Pancreas (tissue), 10 donors: ENCODE measurements around the gene GPR156. TPM values are rescaled to one million over a fixed set of nuclear protein-coding genes. Genes with fewer than 3 reads are reported as not detected.

Experiments used
- ATAC-seq, 4 donors: fragments of 200-7000 bp; cut with Tn5 transposase; one replicate each; pipeline versions ENCODE4 v1.8.0 to v1.9.1; 2020; ENCODE audit warnings: mild to moderate bottlenecking in 4 of 4, moderate library complexity in 4 of 4
- DNase-seq, 6 donors: peaks; one replicate each; pipeline ENCODE4 v3.0.0-alpha.2; 2020
- FAIRE-seq: peaks from 2 replicates; lab custom pipeline; 2012; peaks lifted over from hg19 to GRCh38; lab: Jason Lieb, UNC
- H3K27ac ChIP-seq, 4 donors: fragments of 200-600 bp; sonication (generic); 1 replicate in 3 of 4; 2 replicates in 1 of 4; pipeline versions ENCODE4 v1.5.0 to v1.8.0; 2020
- H3K27me3 ChIP-seq, 4 donors: fragments of 200-600 bp; one replicate each; pipeline ENCODE4 v1.8.0; 2021
- H3K36me3 ChIP-seq, 3 donors: fragments of 200-600 bp; sonication (generic) in 1 of 3; one replicate each; pipeline versions ENCODE4 v1.5.0 to v1.8.0; 2020 to 2021
- H3K4me1 ChIP-seq, 3 donors: fragments of 200-600 bp; one replicate each; pipeline ENCODE4 v1.8.0; 2021
- H3K4me3 ChIP-seq, 4 donors: fragments of 200-600 bp; sonication (generic) in 2 of 4; one replicate each; pipeline versions ENCODE4 v1.5.0 to v1.8.0; 2020 to 2021
- H3K9me3 ChIP-seq, 4 donors: fragments of 200-600 bp; one replicate each; pipeline ENCODE4 v1.8.0; 2021
- CTCF ChIP-seq, 4 donors: fragments of 200-600 bp; sonication (generic) in 3 of 4; IDR thresholded peaks; one replicate each; pipeline versions ENCODE4 v1.5.0 to v1.8.0; 2021; ENCODE audit warnings: antibody characterized with exemption in 4 of 4
- WGBS, 2 donors: extraction: QIAGEN DNeasy Blood & Tissue Kit; methylation state at CpG; one replicate each; pipeline ENCODE4 v1.1.7; 2013; 5-methylcytosine and 5-hydroxymethylcytosine counted together
- intact Hi-C, 3 donors: fragments of 100-400 bp; cut with DNase I; formaldehyde crosslinking; loops; one replicate each; pipeline versions ENCODE4 v1.11.1 to v1.14.2; 2022
- polyA plus RNA-seq, 2 donors: library from polyadenylated mRNA; stranded (reverse); fragments of 200-250 nt; gene quantifications; one replicate each; pipeline ENCODE4 v1.2.3, GENCODE V29; 2013
- total RNA-seq, 6 donors: library from RNA; stranded (reverse); fragmentation: NEBNext Ultra II Directional in 4 of 6; extraction: Animal tissue kit (Norgen Biotek cat#: 25700) in 4 of 6; gene quantifications; one replicate each; pipeline versions ENCODE4 v1.2.1 to v1.2.4, GENCODE V29; 2021 to 2023
- donor health status: healthy with polysubstance abuse.
- donor health status: DM: no; HTN: no; CAD: no; lungs with moderate emphysema.
- donor health status: DM: no; HTN: no; CAD: no.
- donor health status: control.
- donor health status: control.
- donor health status: Bipolar disorder and iron deficiency.
- donor health status: DM: yes; HTN: yes; CAD: no.
- donor health status: DM: no; HTN: no; CAD: no.
- donor health status: DM: no; HTN: no; CAD: no.
- donor health status: DM: yes; HTN: yes; CAD: no.

The GPR156 gene
- total and polyA plus RNA-seq, 8 donors = 0.05 to 0.16 (median 0.08) TPM; not detected in 4

GRCh38 chr3:120214176-120214575 is 70.8 kb downstream of the GPR156 start:
- no peak for ATAC-seq
- no peak for TF ChIP-seq CTCF (IDR thresholded peaks at IDR 0.05)
- intact Hi-C loops = no loop called here
- FAIRE-seq = no peak
- 73% methylated on average over 4 of the region's 4 CpGs for whole genome bisulfite sequencing, 2 donors
- Histone ChIP-seq H3K4me1 (no peaks in the 10 kb centered on the region), H3K27me3 (no peaks in the 10 kb centered on the region), H3K27ac (no peak overlapping the region), H3K9me3 (no peaks in the 10 kb centered on the region), H3K4me3 (no peak overlapping the region), H3K36me3 (no peaks in the 10 kb centered on the region)
- DNase-seq = no peak

GRCh38 chr3:120212505-120212904 is 72.5 kb downstream of the GPR156 start:
- no peak overlapping the region for H3K27ac ChIP-seq
- no peaks in the 10 kb centered on the region for H3K27me3 ChIP-seq
- no peak overlapping the region for H3K4me3 ChIP-seq
- ATAC-seq (no peak), FAIRE-seq (no peak), DNase-seq (no peak)
- intact Hi-C loops = no loop called here
- WGBS, 2 donors = 69 to 80% methylated on average over 1 of the region's 1 CpG
- H3K4me1 ChIP-seq = no peaks in the 10 kb centered on the region
- no peaks in the 10 kb centered on the region for H3K36me3 ChIP-seq
- H3K9me3 ChIP-seq = no peaks in the 10 kb centered on the region
- no peak for TF ChIP-seq CTCF (IDR thresholded peaks at IDR 0.05)

- ATAC-seq (no peak), DNase-seq (no peak), FAIRE-seq (no peak)
- no peak overlapping the region for H3K27ac ChIP-seq
- no peaks in the 10 kb centered on the region for H3K4me1 ChIP-seq
- no peak overlapping the region for H3K4me3 ChIP-seq
- H3K27me3 ChIP-seq = no peaks in the 10 kb centered on the region
- no peak for TF ChIP-seq CTCF (IDR thresholded peaks at IDR 0.05)
- intact Hi-C loops = no loop called here
- 55 to 59% methylated on average over 1 of the region's 1 CpG for whole genome bisulfite sequencing, 2 donors
- no peaks in the 10 kb centered on the region for H3K9me3 ChIP-seq
- H3K36me3 ChIP-seq = no peaks in the 10 kb centered on the region
Observed at GRCh38 chr3:120209425-120209824, 75.6 kb downstream of the GPR156 start.

GRCh38 chr3:120204338-120204737 is 80.7 kb downstream of the GPR156 start:
- ATAC-seq = no peak

More at GRCh38 chr3:120204338-120204737, 80.7 kb downstream of the GPR156 start:
- Histone ChIP-seq H3K36me3 (no peaks in the 10 kb centered on the region), H3K9me3 (no peaks in the 10 kb centered on the region), H3K4me1 (peaks cover 0 to 11% (median 0%) of the 10 kb centered on the region in 3 donors), H3K4me3 (no peak overlapping the region), H3K27ac (no peak overlapping the region), H3K27me3 (no peaks in the 10 kb centered on the region)
- WGBS, 2 donors = 83 to 84% methylated on average over 5 of the region's 5 CpGs
- intact Hi-C loops = no loop called here
- no peak for DNase-seq
- FAIRE-seq = no peak
- TF ChIP-seq CTCF (IDR thresholded peaks at IDR 0.05) = no peak
